Gastrocnemius medialis (tissue), 4 donors: ENCODE results near the gene CEP20.
"Not testable (repeated sequence)": the region's sequence is repeated elsewhere in the genome, so short reads cannot be mapped to it uniquely, and the experiment has no call there.

Source experiments
- POLR2A ChIP-seq, 2 donors: fragments of 450-650 bp; IDR thresholded peaks; one replicate each; pipeline ENCODE4 v1.6.1; 2017; ENCODE audit warnings: antibody characterized with exemption in 2 of 2, mild to moderate bottlenecking in 2 of 2, moderate library complexity in 2 of 2
- TF ChIP-seq, protein P1 (sequence below), 5 experiments: fragments of 450-650 bp in 3 of 5; fragments of 200-600 bp in 2 of 5; sonication (generic) in 2 of 5; IDR thresholded peaks in 4 of 5; conservative IDR thresholded peaks in 1 of 5; 1 replicate in 4 of 5; 2 replicates in 1 of 5; pipeline ENCODE4 v1.5.1; 2016 to 2019; ENCODE audit warnings: antibody characterized with exemption in 5 of 5, mild to moderate bottlenecking in 3 of 5, moderate library complexity in 3 of 5

GRCh38 chr16:15839204-15839603, 49.2 kb downstream of the CEP20 start:
- TF ChIP-seq POLR2A (IDR thresholded peaks at IDR 0.05) = not testable (repeated sequence)
- TF ChIP-seq, protein P1, sequence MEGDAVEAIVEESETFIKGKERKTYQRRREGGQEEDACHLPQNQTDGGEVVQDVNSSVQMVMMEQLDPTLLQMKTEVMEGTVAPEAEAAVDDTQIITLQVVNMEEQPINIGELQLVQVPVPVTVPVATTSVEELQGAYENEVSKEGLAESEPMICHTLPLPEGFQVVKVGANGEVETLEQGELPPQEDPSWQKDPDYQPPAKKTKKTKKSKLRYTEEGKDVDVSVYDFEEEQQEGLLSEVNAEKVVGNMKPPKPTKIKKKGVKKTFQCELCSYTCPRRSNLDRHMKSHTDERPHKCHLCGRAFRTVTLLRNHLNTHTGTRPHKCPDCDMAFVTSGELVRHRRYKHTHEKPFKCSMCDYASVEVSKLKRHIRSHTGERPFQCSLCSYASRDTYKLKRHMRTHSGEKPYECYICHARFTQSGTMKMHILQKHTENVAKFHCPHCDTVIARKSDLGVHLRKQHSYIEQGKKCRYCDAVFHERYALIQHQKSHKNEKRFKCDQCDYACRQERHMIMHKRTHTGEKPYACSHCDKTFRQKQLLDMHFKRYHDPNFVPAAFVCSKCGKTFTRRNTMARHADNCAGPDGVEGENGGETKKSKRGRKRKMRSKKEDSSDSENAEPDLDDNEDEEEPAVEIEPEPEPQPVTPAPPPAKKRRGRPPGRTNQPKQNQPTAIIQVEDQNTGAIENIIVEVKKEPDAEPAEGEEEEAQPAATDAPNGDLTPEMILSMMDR (IDR thresholded peaks at IDR 0.05 in 4 of 5, conservative IDR thresholded peaks at IDR 0.05 in 1 of 5) = not testable (repeated sequence)
